K562 (cell line): Measurements from ENCODE around the gene SNIP1. TPM values are rescaled to one million over a fixed set of nuclear protein-coding genes. Genes with fewer than 3 reads are reported as not detected.
A peak's percentile ranks its signal among the peaks of the same experiment; 100 is the strongest.

Experiments
- ATAC-seq: fragments of 200-7000 bp; cut with Tn5 transposase; 3 replicates; pipeline ENCODE4 v1.9.1; 2020; ENCODE audit warnings: moderate library complexity
- Bru-seq: library from RNA; stranded (reverse); fragments of 400-500 nt; gene quantifications from one replicate; lab custom pipeline; 2021; lab: Mats Ljungman, UMichigan
- BruChase-seq, 2 experiments: library from RNA; stranded (reverse); fragments of 400-500 nt; gene quantifications; one replicate each; lab custom pipeline; 2021; lab: Mats Ljungman, UMichigan
- BruUV-seq: library from RNA; stranded (reverse); fragments of 400-500 nt; replicated peaks from 2 replicates; lab custom pipeline; 2021; lab: Mats Ljungman, UMichigan
- CTCF ChIA-PET: fragments of 300-600 bp; formaldehyde crosslinking; extraction: SDS; loops from one replicate; lab custom pipeline; 2021; ENCODE audit warnings: low intra/inter-chr PET ratio; lab: Yijun Ruan, JAX
- POLR2A ChIA-PET: fragments of 300-600, 350-650 bp; sonication (Branson Sonifier 250); formaldehyde crosslinking; extraction: SDS; loops from one replicate; lab custom pipeline; 2021; ENCODE audit warnings: antibody characterized with exemption, inconsistent platforms; lab: Yijun Ruan, JAX
- DNase-seq, 4 experiments: peaks; one replicate each; pipeline versions ENCODE4 v3.0.0 to v3.0.0-alpha.2; 2011 to 2018; ENCODE audit warnings: low spot score in 3 of 4, mixed read lengths in 3 of 4; ENCODE audit errors: extremely low read depth in 1 of 4
- FAIRE-seq: peaks from 2 replicates; lab custom pipeline; 2011; peaks lifted over from hg19 to GRCh38; lab: Jason Lieb, UNC
- H2AFZ ChIP-seq: 2 replicates; pipeline ENCODE4 v1.6.0; 2011; ENCODE audit warnings: low read depth, low read length, control low read depth, inconsistent platforms
- H3K27ac ChIP-seq: fragments of 200-600 bp; 3 replicates; pipeline ENCODE4 v1.8.0; 2011; ENCODE audit warnings: low read depth, mild to moderate bottlenecking, control low read depth, inconsistent platforms, low read length, moderate library complexity, mixed read lengths; ENCODE audit errors: extremely low read depth
- H3K27me3 ChIP-seq, 2 experiments: fragments of 300-600 bp in 1 of 2; 2 replicates in 1 of 2; 3 replicates in 1 of 2; pipeline versions ENCODE4 v1.6.0 to v1.8.0; 2011; ENCODE audit warnings: inconsistent platforms in 2 of 2, low read length in 2 of 2, mild to moderate bottlenecking in 1 of 2, mixed read lengths in 1 of 2, moderate library complexity in 1 of 2; ENCODE audit not compliant: control insufficient read depth in 2 of 2, insufficient read depth in 2 of 2
- H3K36me3 ChIP-seq: fragments of 300-600 bp; 3 replicates; pipeline ENCODE4 v1.8.0; 2011; ENCODE audit warnings: mild to moderate bottlenecking, low read length, inconsistent platforms; ENCODE audit not compliant: control insufficient read depth, insufficient read depth
- H3K4me1 ChIP-seq, 2 experiments: fragments of 200-600 bp in 1 of 2; replicated peaks in 1 of 2; 2 replicates in 1 of 2; 3 replicates in 1 of 2; pipeline versions ENCODE4 v1.5.1 to v1.8.0; 2011; ENCODE audit warnings: inconsistent platforms in 2 of 2, low read length in 2 of 2, mild to moderate bottlenecking in 1 of 2, mixed read lengths in 1 of 2, moderate library complexity in 1 of 2; ENCODE audit not compliant: control insufficient read depth in 2 of 2, insufficient read depth in 2 of 2
- H3K4me2 ChIP-seq: 2 replicates; pipeline ENCODE4 v1.6.1; 2011; ENCODE audit warnings: low read length, control low read depth, inconsistent platforms, mixed read lengths; ENCODE audit not compliant: insufficient read depth
- H3K4me3 ChIP-seq: fragments of 200-600 bp; sonication (generic), shearing (Covaris generic); 2 replicates; pipeline ENCODE4 v1.5.1; 2016; ENCODE audit warnings: control low read depth, inconsistent platforms
- H3K79me2 ChIP-seq: fragments of 200-600 bp; 3 replicates; pipeline ENCODE4 v1.8.0; 2011; ENCODE audit warnings: low read length, inconsistent platforms; ENCODE audit not compliant: control insufficient read depth, insufficient read depth
- H3K9ac ChIP-seq, 2 experiments: 2 replicates each; pipeline versions ENCODE4 v1.6.0 to v1.6.1; 2011; ENCODE audit warnings: low read depth in 2 of 2, low read length in 2 of 2, control low read depth in 1 of 2, inconsistent platforms in 1 of 2, mild to moderate bottlenecking in 1 of 2, mixed read lengths in 1 of 2; ENCODE audit not compliant: insufficient read depth in 1 of 2
- H3K9me1 ChIP-seq: one replicate; pipeline ENCODE4 v1.6.0; 2011; ENCODE audit warnings: inconsistent platforms, mild to moderate bottlenecking, low read length, moderate library complexity; ENCODE audit not compliant: control insufficient read depth, insufficient read depth
- H3K9me3 ChIP-seq: replicated peaks from 2 replicates; pipeline ENCODE4 v1.5.1; 2011; ENCODE audit warnings: low read depth, low read length, inconsistent platforms; ENCODE audit not compliant: control insufficient read depth, insufficient read depth
- H4K20me1 ChIP-seq: replicated peaks from 2 replicates; pipeline ENCODE4 v1.6.1; 2011; ENCODE audit warnings: low read length, inconsistent platforms, mixed read lengths; ENCODE audit not compliant: control insufficient read depth, insufficient read depth
- ARID2 ChIP-seq: fragments of 450-650 bp; IDR thresholded peaks from 2 replicates; pipeline ENCODE4 v1.6.1; 2017; ENCODE audit warnings: antibody characterized with exemption, mild to moderate bottlenecking
- CHAMP1 ChIP-seq: fragments of 450-650 bp; IDR thresholded peaks from 2 replicates; pipeline ENCODE4 v1.6.1; 2016; ENCODE audit warnings: mild to moderate bottlenecking
- HIVEP1 ChIP-seq: fragments of 250-450 bp; sonication (Bioruptor Pico); IDR thresholded peaks from 2 replicates; pipeline ENCODE4 v1.4.0; 2020; ENCODE audit warnings: mild to moderate bottlenecking
- KAT7 ChIP-seq: sonication (generic); formaldehyde crosslinking; IDR thresholded peaks from 2 replicates; pipeline ENCODE4 v1.8.0; 2022; ENCODE audit warnings: missing genetic modification reagents, mild to moderate bottlenecking, borderline replicate concordance
- PHF20 ChIP-seq: fragments of 450-650 bp; IDR thresholded peaks from 2 replicates; pipeline ENCODE4 v1.6.1; 2018; ENCODE audit not compliant: partially characterized antibody
- POU5F1 ChIP-seq: fragments of 150-350 bp; IDR thresholded peaks from 2 replicates; pipeline ENCODE4 v1.6.1; 2014; ENCODE audit warnings: borderline replicate concordance, low read length, low read depth, mild to moderate bottlenecking; ENCODE audit not compliant: partially characterized antibody
- TCF15 ChIP-seq: fragments of 250-450 bp; sonication (Bioruptor Pico); IDR thresholded peaks from 2 replicates; pipeline ENCODE4 v1.8.0; 2022; ENCODE audit warnings: moderate library complexity, mild to moderate bottlenecking, inconsistent platforms
- ZBTB17 ChIP-seq: fragments of 450-650 bp; formaldehyde crosslinking; IDR thresholded peaks from 2 replicates; pipeline ENCODE4 v1.4.0; 2020; ENCODE audit warnings: mild to moderate bottlenecking
- WGBS: fragments of 100-300 bp; shearing (Covaris generic); methylation state at CpG from one replicate; pipeline ENCODE4 v1.1.6; 2016; ENCODE audit warnings: low coverage, mixed read lengths; ENCODE audit not compliant: insufficient coverage; ENCODE audit errors: missing lambda C conversion rate; 5-methylcytosine and 5-hydroxymethylcytosine counted together
- in situ Hi-C: fragments of 300-500 bp; cut with MboI; formaldehyde crosslinking; loops from 4 replicates; pipeline ENCODE4 v1.15.0; 2018; ENCODE audit warnings: inconsistent platforms, mixed read lengths
- intact Hi-C: fragments of 100-400 bp; cut with micrococcal nuclease; formaldehyde crosslinking; loops from 2 replicates; pipeline ENCODE4 v1.14.2; 2022
- long read RNA-seq, 3 experiments: library from polyadenylated mRNA in 2 of 3; library from RNA in 1 of 3; unstranded in 2 of 3; stranded (forward) in 1 of 3; transcript quantifications; one replicate each; pipeline ENCODE4 v2.0.0, GENCODE V29; 2019 to 2022
- polyA minus RNA-seq, 3 experiments: library from RNA; depleted of rRNA, polyadenylated mRNA; stranded (reverse); fragments of >200 nt; gene quantifications; 2 replicates each; pipeline ENCODE4 v1.2.3, GENCODE V29; 2011
- polyA plus RNA-seq, 8 experiments: library from polyadenylated mRNA; depleted of rRNA in 4 of 8; stranded (reverse) in 5 of 8; unstranded in 3 of 8; fragments of >200 nt; fragmentation: Nextera tagmentation in 2 of 8; fragmentation: Illumina TruSeq in 1 of 8; extraction: Ambion mirVana in 2 of 8; extraction: Trizol in 1 of 8; gene quantifications; 2 replicates each; pipeline versions ENCODE4 v1.2.1 to v1.2.3, GENCODE V29; 2011 to 2014; ENCODE audit warnings: inconsistent platforms in 1 of 8, missing spikeins in 1 of 8
- total RNA-seq, 7 experiments: library from RNA; depleted of rRNA in 6 of 7; stranded (reverse); fragments of >200 nt in 6 of 7; fragmentation: Illumina TruSeq in 2 of 7; extraction: Trizol in 2 of 7; gene quantifications; 2 replicates each; pipeline versions ENCODE4 v1.2.1 to v1.2.3, GENCODE V29; 2011 to 2021; ENCODE audit warnings: low replicate concordance in 1 of 7

Gene SNIP1
- total RNA-seq (2011; cell fraction: chromatin; rRNA removed; ENCODE audit: low replicate concordance), result 51.3 and 57.9 TPM in 2 replicates
- 47.7 and 48.7 TPM in 2 replicates for total RNA-seq (2011; cell fraction: nucleolus; rRNA removed)
- total RNA-seq (2011; cell fraction: nucleoplasm; rRNA removed), result 49.1 and 51.2 TPM in 2 replicates
- 25.7 and 25.9 TPM in 2 replicates for total RNA-seq (2014; rRNA removed)
- 12.9 and 15.2 TPM in 2 replicates for total RNA-seq (2014; rRNA removed; fragmentation: Illumina TruSeq; extraction: Trizol)
- 15.3 and 16.6 TPM in 2 replicates for total RNA-seq (2015; rRNA removed; fragmentation: Illumina TruSeq; extraction: Trizol)
- total RNA-seq (2021), result 23.7 and 25.8 TPM in 2 replicates
- polyA plus RNA-seq (2011; rRNA removed), result 12.0 and 13.7 TPM in 2 replicates
- 6.4 and 13.1 TPM in 2 replicates for polyA plus RNA-seq (2011; cell fraction: cytosol; rRNA removed)
- 14.2 and 17.2 TPM in 2 replicates for polyA plus RNA-seq (2011; cell fraction: nucleus; rRNA removed)
- polyA plus RNA-seq (2012), result 6.4 and 8.7 TPM in 2 replicates
- 11.9 and 14.6 TPM in 2 replicates for polyA plus RNA-seq (2014; fragmentation: Illumina TruSeq; extraction: Trizol)
- 1 to 10 TPM; 2.9 TPM for polyA plus RNA-seq (2014; fragmentation: Nextera tagmentation; extraction: Ambion mirVana)
- 11.5 and 15.4 TPM in 2 replicates for polyA plus RNA-seq (2014; rRNA removed)
- polyA minus RNA-seq (2011; rRNA and poly(A)+ RNA removed), result 20.7 and 23.2 TPM in 2 replicates
- polyA minus RNA-seq (2011; cell fraction: cytosol; rRNA and poly(A)+ RNA removed), result 11.4 and 12.1 TPM in 2 replicates
- polyA minus RNA-seq (2011; cell fraction: nucleus; rRNA and poly(A)+ RNA removed), result 24.5 and 45.4 TPM in 2 replicates
- percentile 93 among the genes with signal in this experiment for Bru-seq, nascent RNA
- BruChase-seq, experiment 1, labeled RNA remaining after a 2-hour chase, result percentile 96 among the genes with signal in this experiment
- percentile 96 among the genes with signal in this experiment for BruChase-seq, experiment 2, labeled RNA remaining after a 6-hour chase
- long read RNA-seq, experiment 1, full-length matches to known transcripts, result 17 of 24 reads
- long read RNA-seq, experiment 1, partial matches to known transcripts, result 1 of 24 reads
- long read RNA-seq, experiment 1, other reads (novel, unspliced or antisense), result 6 of 24 reads
- long read RNA-seq, experiment 2, full-length matches to known transcripts, result 4 of 11 reads
- long read RNA-seq, experiment 2, partial matches to known transcripts, result 1 of 11 reads
- long read RNA-seq, experiment 2, other reads (novel, unspliced or antisense), result 6 of 11 reads
- long read RNA-seq, experiment 3, full-length matches to known transcripts, result 2 of 3 reads
- long read RNA-seq, experiment 3, partial matches to known transcripts, result 1 of 3 reads
- long read RNA-seq, experiment 3, other reads (novel, unspliced or antisense), result 0 of 3 reads

- ChIA-PET CTCF (no interaction called here), POLR2A (interaction anchor here (0.6 to 2.9 kb wide), 11 partner anchors 9 to 446 kb away, joined by 3 to 18 read pairs (median 3); partner anchors contain the start of gene MEAF6)
- Histone ChIP-seq H3K79me2 (peaks cover 33% of the 10 kb centered on the region), H3K27ac (peak within 1 kb of the TSS; percentile 86), H3K4me1 (peaks cover 21 to 24% of the 10 kb centered on the region in 2 experiments), H3K9ac (peak within 1 kb of the TSS; percentile 91 to 95), H3K9me3 (peaks cover 9% of the 10 kb centered on the region), H3K4me2 (peak within 1 kb of the TSS; percentile 99), H2AFZ (peak within 1 kb of the TSS; percentile 83), H3K36me3 (peaks cover 36% of the 10 kb centered on the region), H3K4me3 (peak within 1 kb of the TSS; percentile 82), H4K20me1 (0 out of 2 replicates have a peak, but pooled peaks cover 14% of the 10 kb centered on the region), H3K27me3 (no peaks in the 10 kb centered on the region), H3K9me1 (peaks cover 7% of the 10 kb centered on the region)
- intact Hi-C loops, result loop anchor here (10.0 kb wide), 1 partner anchor 79 kb away; the partner anchor contains the start of gene ZC3H12A
- in situ Hi-C loops, result no loop called here
- ATAC-seq (peak; percentile 95), FAIRE-seq (peak; percentile 97), DNase-seq (peak; percentile 95 to 98 (median 96))
- BruUV-seq, result no TSS peak
- 13% methylated on average over 54 of the region's 54 CpGs for WGBS
- TF ChIP-seq ARID2, result no peak
- TF ChIP-seq PHF20, result peak; percentile 97
- no peak for TF ChIP-seq POU5F1
- 0 out of 2 replicates have a peak, but pooled peaks have one; percentile 17 for TF ChIP-seq HIVEP1
- TF ChIP-seq TCF15 (CRISPR knock-in tag), result no peak; the same call in 1 of the 2 replicates
- peak; percentile 97 for TF ChIP-seq CHAMP1
- TF ChIP-seq ZBTB17 (CRISPR knock-in tag), result 0 out of 2 replicates have a peak, but pooled peaks have one; percentile 44
- peak; percentile 93 for TF ChIP-seq KAT7 (CRISPR knock-in tag)
Observed at GRCh38 chr1:37553927-37554808, at the start of gene SNIP1. TSS of gene SNIP1 (minus strand) at chr1:37554293. CDS start at chr1:37554229, 64 bp downstream.
